Measurements from ENCODE around the gene LRBA. TPM values are rescaled to one million over a fixed set of nuclear protein-coding genes. Genes with fewer than 3 reads are reported as not detected.

LRBA gene
- total and polyA plus RNA-seq, 2 of the 4 experiments (the other 2 are of a cell fraction): 10.2 to 51.6 TPM

- peak overlapping the region; percentile 94 for H3K27ac ChIP-seq (ENCODE audit: insufficient read depth, low read length)
- dilution Hi-C loops (cut with HindIII; ENCODE audit: low sequenced_read_pairs, unreplicated experiment) (no loop called here), in situ Hi-C loops (cut with MboI; ENCODE audit: low sequenced_read_pairs) (loop anchor here (10.0 kb wide), 1 partner anchor 577 kb away; no protein-coding TSS in a partner anchor), intact Hi-C loops (cut with micrococcal nuclease) (loop anchor here (2.0 to 5.0 kb wide), 5 partner anchors 194 to 584 kb away; no protein-coding TSS in a partner anchor)
- H2BK5ac ChIP-seq (ENCODE audit: low read depth, low read length, poor library complexity, severe bottlenecking): peak overlapping the region; percentile 23
- H2BK15ac ChIP-seq (ENCODE audit: low read depth, low read length): no peak overlapping the region
- H4K5ac ChIP-seq (ENCODE audit: low read depth, low read length): no peak overlapping the region
- H2BK20ac ChIP-seq (ENCODE audit: low read depth, low read length): no peak overlapping the region
- no peak overlapping the region for H4K91ac ChIP-seq (ENCODE audit: insufficient read depth, low read depth, low read length)
- H4K20me1 ChIP-seq (ENCODE audit: insufficient read depth, low read length): no peaks in the 10 kb centered on the region
- H3K23ac ChIP-seq (ENCODE audit: low read depth, low read length): no peak overlapping the region
- no peak overlapping the region for H3K18ac ChIP-seq (ENCODE audit: low read depth, low read length)
- peak overlapping the region; percentile 77 for H3K4me2 ChIP-seq (ENCODE audit: low read depth, low read length)
- H2AK9ac ChIP-seq (replicated peaks; ENCODE audit: low read depth, low read length, poor library complexity): no peak overlapping the region
- H3K14ac ChIP-seq (replicated peaks; ENCODE audit: low read depth, low read length): no peak overlapping the region
- BruUV-seq (replicated peaks): no TSS peak
- 0 out of 4 replicates have a peak overlapping the region, but pooled peaks of 1 of the 2 experiments have one; percentile 9 for H4K8ac ChIP-seq (ENCODE audit: low read depth in 2 of 2, low read length in 2 of 2)
- ChIA-PET CTCF (no interaction called here), POLR2A (ENCODE audit: unreplicated experiment) (no interaction called here)
- no peak overlapping the region for H2AK5ac ChIP-seq (ENCODE audit: low read depth, low read length)
- 0% methylated on average over 1 of the region's 13 CpGs; no CpG with 5 or more reads in 1 of the 2 experiments for WGBS, 2 experiments (ENCODE audit: extremely low coverage in 2 of 2, insufficient read length in 1 of 2)
- H3K36me3 ChIP-seq (ENCODE audit: control insufficient read depth, insufficient read depth, low read length): no peaks in the 10 kb centered on the region
- H3K4ac ChIP-seq (ENCODE audit: low read depth, low read length): no peak overlapping the region
- ATAC-seq (ENCODE audit: low read depth): peak; percentile 68
- no peaks in the 10 kb centered on the region for H3K9me3 ChIP-seq (ENCODE audit: control insufficient read depth, insufficient read depth, low read length)
- H2AFZ ChIP-seq (replicated peaks; ENCODE audit: low read length, poor library complexity): peak overlapping the region; percentile 75
- 0 out of 2 replicates have a peak, but pooled peaks cover 2% of the 10 kb centered on the region for H3K4me1 ChIP-seq (ENCODE audit: control insufficient read depth, insufficient read depth, low read length)
- DNase-seq: peak; percentile 94
- peak overlapping the region; percentile 64; the same call in 1 of the 2 replicates for H3K9ac ChIP-seq (ENCODE audit: low read depth, low read length)
- peaks cover 2% of the 10 kb centered on the region; the same call in 1 of the 2 replicates for H3K9me1 ChIP-seq (ENCODE audit: insufficient read depth, low read length)
- H2BK120ac ChIP-seq (ENCODE audit: low read depth, low read length): no peak overlapping the region
- no peaks in the 10 kb centered on the region for H3K27me3 ChIP-seq (ENCODE audit: control insufficient read depth, insufficient read depth, low read length)
- peaks cover 0 to 13% of the 10 kb centered on the region in 2 experiments; a peak in 2 of 4 replicates for H3K79me1 ChIP-seq (ENCODE audit: low read depth in 1 of 2, low read length in 2 of 2)
- no peak overlapping the region for H3K56ac ChIP-seq (ENCODE audit: extremely low read depth, insufficient read depth, low read length)
- peak; percentile 56; the same call in 1 of the 2 replicates for TF ChIP-seq BHLHE40 (IDR thresholded peaks at IDR 0.05; ENCODE audit: low read depth, low read length)
- peak; percentile 47; the same call in 1 of the 2 replicates for TF ChIP-seq MXI1 (IDR thresholded peaks at IDR 0.05; ENCODE audit: borderline replicate concordance, low read depth, low read length)
- TF ChIP-seq CHD1 (IDR thresholded peaks at IDR 0.05; ENCODE audit: low read depth, low read length): no peak
- peak overlapping the region; percentile 78 for H3K4me3 ChIP-seq (ENCODE audit: insufficient read depth, low read depth, low read length)
Measured at GRCh38 chr4:150581641-150582051, 433.4 kb downstream of the LRBA start.
